Upper lobe of right lung (tissue), 1 donor: ENCODE data around the gene CAPN12. TPM values are rescaled to one million over a fixed set of nuclear protein-coding genes. Genes with fewer than 3 reads are reported as not detected.

Experiments
- ATAC-seq: fragments of 200-7000 bp; cut with Tn5 transposase; one replicate; pipeline ENCODE4 v1.9.1; 2020; ENCODE audit warnings: mild to moderate bottlenecking, moderate library complexity
- DNase-seq: peaks from one replicate; pipeline ENCODE4 v3.0.0-alpha.2; 2020
- H3K27ac ChIP-seq: fragments of 200-600 bp; one replicate; pipeline ENCODE4 v1.8.0; 2022
- H3K27me3 ChIP-seq: fragments of 200-600 bp; one replicate; pipeline ENCODE4 v1.8.0; 2022; ENCODE audit warnings: mild to moderate bottlenecking
- H3K36me3 ChIP-seq: fragments of 200-600 bp; one replicate; pipeline ENCODE4 v1.8.0; 2022
- H3K4me1 ChIP-seq: fragments of 200-600 bp; one replicate; pipeline ENCODE4 v1.8.0; 2022
- H3K4me3 ChIP-seq: fragments of 200-600 bp; one replicate; pipeline ENCODE4 v1.8.0; 2022; ENCODE audit warnings: mild to moderate bottlenecking
- H3K9me3 ChIP-seq: fragments of 200-600 bp; one replicate; pipeline ENCODE4 v1.8.0; 2022
- intact Hi-C: fragments of 100-400 bp; cut with DNase I; formaldehyde crosslinking; loops from one replicate; pipeline ENCODE4 v1.11.0; 2022
- total RNA-seq: library from RNA; stranded (reverse); fragmentation: NEBNext Ultra II Directional; extraction: Animal tissue kit (Norgen Biotek cat#: 25700); gene quantifications from one replicate; pipeline ENCODE4 v1.2.1, GENCODE V29; 2021
- TF ChIP-seq, protein P1 (sequence below): fragments of 200-600 bp; IDR thresholded peaks from one replicate; pipeline ENCODE4 v1.8.0; 2022; ENCODE audit warnings: antibody characterized with exemption
- donor health status: DM: no; HTN: yes; CAD: no; lungs with severe emphysema.

CAPN12 gene
- total RNA-seq, 1 donor from 2014 or later, result 14.4 TPM

DNA sequence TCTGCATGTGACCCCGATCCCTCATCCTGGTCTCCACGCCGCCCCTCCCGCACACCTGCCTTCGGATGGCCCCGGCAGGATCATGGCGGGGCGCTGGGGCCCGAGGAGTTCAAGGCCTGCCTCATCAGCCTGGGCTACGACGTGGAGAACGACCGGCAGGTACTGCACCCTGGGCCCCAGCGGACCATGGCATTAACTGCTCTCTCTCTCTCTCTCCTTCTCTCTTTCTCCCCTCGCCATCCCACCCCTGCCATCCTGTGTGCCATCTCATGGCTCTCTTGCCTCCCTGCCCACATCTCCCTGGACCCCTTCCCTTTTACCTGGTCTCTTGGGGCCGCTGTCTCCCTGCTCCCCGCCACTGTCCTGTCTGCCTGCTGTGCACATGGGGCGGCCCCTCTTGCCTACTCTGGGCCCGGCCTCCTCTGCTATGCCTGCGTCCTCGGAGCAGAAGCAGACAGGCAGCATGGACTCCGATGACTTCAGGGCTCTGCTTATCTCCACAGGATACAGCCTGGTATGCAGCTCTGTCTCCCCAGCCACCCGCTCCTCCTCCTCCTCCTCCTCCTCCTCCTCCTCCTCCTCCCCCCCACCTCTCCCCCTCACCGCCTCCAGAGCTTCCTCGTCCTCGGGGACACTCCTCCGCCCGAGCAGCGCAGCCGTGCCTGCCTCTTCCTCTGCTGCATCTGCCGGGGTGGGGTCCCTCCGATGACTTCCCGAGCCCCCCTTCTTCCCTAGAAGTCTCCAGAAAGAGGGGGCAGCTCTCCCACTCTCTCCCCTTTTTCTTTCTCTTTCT lies 16.2 kb downstream of the CAPN12 start:
- Histone ChIP-seq H3K27ac (no peak overlapping the region), H3K4me3 (no peak overlapping the region), H3K36me3 (peaks cover 75% of the 10 kb centered on the region), H3K27me3 (no peaks in the 10 kb centered on the region), H3K4me1 (peaks cover 19% of the 10 kb centered on the region), H3K9me3 (no peaks in the 10 kb centered on the region)
- ATAC-seq (peak; percentile 1), DNase-seq (no peak)
- TF ChIP-seq, protein P1, sequence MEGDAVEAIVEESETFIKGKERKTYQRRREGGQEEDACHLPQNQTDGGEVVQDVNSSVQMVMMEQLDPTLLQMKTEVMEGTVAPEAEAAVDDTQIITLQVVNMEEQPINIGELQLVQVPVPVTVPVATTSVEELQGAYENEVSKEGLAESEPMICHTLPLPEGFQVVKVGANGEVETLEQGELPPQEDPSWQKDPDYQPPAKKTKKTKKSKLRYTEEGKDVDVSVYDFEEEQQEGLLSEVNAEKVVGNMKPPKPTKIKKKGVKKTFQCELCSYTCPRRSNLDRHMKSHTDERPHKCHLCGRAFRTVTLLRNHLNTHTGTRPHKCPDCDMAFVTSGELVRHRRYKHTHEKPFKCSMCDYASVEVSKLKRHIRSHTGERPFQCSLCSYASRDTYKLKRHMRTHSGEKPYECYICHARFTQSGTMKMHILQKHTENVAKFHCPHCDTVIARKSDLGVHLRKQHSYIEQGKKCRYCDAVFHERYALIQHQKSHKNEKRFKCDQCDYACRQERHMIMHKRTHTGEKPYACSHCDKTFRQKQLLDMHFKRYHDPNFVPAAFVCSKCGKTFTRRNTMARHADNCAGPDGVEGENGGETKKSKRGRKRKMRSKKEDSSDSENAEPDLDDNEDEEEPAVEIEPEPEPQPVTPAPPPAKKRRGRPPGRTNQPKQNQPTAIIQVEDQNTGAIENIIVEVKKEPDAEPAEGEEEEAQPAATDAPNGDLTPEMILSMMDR, result no peak
- intact Hi-C loops, result no loop called here

DNA sequence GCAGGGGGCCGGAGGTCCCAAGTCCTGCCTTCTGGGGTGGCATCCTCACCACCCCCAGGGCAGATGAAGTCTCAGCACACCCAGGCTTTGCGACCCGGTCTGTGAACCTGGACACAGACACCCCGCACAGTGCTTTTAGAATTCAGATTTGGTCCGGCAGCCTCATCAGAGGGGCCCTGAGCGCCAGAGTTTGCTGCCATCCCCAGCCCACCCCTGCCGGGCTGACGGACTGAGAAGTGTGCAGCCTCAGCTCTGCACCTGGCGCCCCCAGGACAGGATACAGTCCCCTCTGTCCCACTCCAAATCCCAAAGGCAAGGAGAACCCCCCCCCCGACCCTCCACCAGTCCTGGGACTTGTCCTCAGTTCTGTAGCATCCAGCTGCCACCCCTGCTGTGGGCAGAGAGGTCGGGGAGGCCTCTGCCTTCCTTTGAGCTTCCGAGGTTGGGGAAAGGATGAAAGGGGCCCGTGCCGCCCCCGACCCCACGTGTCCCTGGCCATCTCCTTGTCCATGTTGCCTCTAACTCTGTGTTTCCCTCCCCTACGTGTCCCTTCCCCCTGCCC lies 16.9 kb downstream of the CAPN12 start:
- Histone ChIP-seq H3K27me3 (no peaks in the 10 kb centered on the region), H3K9me3 (no peaks in the 10 kb centered on the region), H3K4me3 (no peak overlapping the region), H3K4me1 (peaks cover 14% of the 10 kb centered on the region), H3K36me3 (peaks cover 81% of the 10 kb centered on the region), H3K27ac (no peak overlapping the region)
- TF ChIP-seq, protein P1, result no peak
- DNase-seq (no peak), ATAC-seq (no peak)
- intact Hi-C loops, result no loop called here

DNA sequence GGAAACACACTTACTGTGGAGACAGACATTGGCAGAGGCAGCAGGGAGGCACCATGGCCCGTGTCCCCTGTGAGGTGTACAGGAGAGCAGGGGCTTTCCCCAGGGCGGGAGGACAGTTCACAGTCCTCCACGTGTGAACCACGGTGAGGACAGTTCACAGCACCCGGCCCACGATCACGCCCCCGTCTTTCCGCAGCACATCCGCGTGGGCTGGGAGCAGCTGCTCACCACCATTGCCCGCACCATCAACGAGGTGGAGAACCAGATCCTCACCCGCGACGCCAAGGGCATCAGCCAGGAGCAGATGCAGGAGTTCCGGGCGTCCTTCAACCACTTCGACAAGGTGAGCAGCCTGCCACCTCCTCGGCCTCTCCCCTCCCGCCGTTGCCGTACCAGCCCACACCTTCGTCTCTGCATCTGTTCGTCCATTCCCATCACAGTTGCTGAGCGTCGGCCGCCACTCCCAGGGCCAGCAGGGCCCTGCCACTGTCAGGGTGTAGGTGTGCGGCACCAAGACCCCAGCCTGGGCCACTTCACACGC lies 17.4 kb downstream of the CAPN12 start:
- TF ChIP-seq, protein P1, result no peak
- DNase-seq (no peak), ATAC-seq (no peak)
- H3K4me1 ChIP-seq, result peaks cover 10% of the 10 kb centered on the region
- intact Hi-C loops, result no loop called here
- no peak overlapping the region for H3K27ac ChIP-seq
- H3K27me3 ChIP-seq, result no peaks in the 10 kb centered on the region
- H3K36me3 ChIP-seq, result peaks cover 87% of the 10 kb centered on the region
- H3K4me3 ChIP-seq, result no peak overlapping the region
- no peaks in the 10 kb centered on the region for H3K9me3 ChIP-seq

DNA sequence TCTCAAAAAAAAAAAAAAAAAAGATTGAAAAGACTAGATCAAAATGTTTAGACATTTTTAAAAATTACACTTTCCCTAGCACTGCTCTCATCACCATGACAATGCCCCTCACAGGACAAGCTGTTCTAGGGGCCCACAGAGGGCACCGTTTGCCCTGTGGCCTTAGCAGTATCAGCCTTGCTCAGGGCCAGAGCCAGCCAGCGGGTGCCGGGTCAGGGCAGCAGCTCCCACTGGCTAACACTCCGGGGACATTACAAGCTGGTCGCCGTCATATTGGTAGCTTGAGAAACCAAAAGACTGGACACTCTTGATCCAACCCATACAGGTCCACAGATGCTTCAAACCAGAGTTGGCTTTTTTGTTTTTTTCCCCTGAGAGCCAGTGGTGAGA lies 18.0 kb downstream of the CAPN12 start:
- Histone ChIP-seq H3K36me3 (peaks cover 93% of the 10 kb centered on the region), H3K4me1 (peaks cover 10% of the 10 kb centered on the region), H3K9me3 (no peaks in the 10 kb centered on the region), H3K4me3 (no peak overlapping the region), H3K27ac (no peak overlapping the region), H3K27me3 (no peaks in the 10 kb centered on the region)
- TF ChIP-seq, protein P1, result no peak
- DNase-seq (no peak), ATAC-seq (no peak)
- intact Hi-C loops, result no loop called here

DNA sequence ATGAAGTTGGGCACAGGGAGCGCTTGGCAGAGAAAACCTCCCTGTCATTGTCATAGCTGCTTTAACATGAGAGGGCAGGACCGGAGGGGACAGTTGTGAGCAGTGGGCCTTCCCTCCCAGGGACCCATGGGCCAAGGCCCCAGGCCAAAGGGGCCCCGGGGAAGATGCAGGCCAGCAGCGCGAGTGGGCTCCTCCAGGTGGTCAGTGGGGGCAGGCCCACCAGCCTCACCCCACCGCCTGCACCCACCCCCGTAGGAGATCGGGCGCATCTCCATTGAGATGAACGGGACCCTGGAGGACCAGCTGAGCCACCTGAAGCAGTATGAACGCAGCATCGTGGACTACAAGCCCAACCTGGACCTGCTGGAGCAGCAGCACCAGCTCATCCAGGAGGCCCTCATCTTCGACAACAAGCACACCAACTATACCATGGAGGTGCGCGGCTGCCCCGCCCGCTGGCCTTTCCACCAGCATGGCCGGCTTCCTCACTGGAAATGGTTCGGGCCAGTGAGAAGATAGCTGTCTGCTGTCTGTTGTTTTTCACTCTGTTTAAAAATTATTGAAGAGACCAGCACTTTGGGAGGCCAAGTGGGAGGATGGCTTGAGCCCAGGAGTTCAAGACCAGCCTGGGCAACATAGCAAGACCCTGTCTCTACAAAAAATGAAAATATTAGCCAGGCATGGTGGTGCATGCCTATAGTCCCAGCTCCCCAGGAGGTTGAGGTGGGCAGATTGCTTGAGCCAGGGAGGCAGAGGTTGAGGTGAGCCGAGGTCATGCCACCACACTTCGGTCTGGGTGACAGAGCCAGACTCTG lies 18.6 kb downstream of the CAPN12 start:
- Histone ChIP-seq H3K4me1 (peaks cover 10% of the 10 kb centered on the region), H3K27me3 (no peaks in the 10 kb centered on the region), H3K9me3 (no peaks in the 10 kb centered on the region), H3K4me3 (no peak overlapping the region), H3K36me3 (peaks cover 94% of the 10 kb centered on the region), H3K27ac (no peak overlapping the region)
- intact Hi-C loops, result no loop called here
- TF ChIP-seq, protein P1, result no peak
- ATAC-seq (no peak), DNase-seq (no peak)
